ENCODE results near the gene CA9.
A peak's percentile ranks its signal among the peaks of the same experiment; 100 is the strongest.

The CA9 gene

DNA sequence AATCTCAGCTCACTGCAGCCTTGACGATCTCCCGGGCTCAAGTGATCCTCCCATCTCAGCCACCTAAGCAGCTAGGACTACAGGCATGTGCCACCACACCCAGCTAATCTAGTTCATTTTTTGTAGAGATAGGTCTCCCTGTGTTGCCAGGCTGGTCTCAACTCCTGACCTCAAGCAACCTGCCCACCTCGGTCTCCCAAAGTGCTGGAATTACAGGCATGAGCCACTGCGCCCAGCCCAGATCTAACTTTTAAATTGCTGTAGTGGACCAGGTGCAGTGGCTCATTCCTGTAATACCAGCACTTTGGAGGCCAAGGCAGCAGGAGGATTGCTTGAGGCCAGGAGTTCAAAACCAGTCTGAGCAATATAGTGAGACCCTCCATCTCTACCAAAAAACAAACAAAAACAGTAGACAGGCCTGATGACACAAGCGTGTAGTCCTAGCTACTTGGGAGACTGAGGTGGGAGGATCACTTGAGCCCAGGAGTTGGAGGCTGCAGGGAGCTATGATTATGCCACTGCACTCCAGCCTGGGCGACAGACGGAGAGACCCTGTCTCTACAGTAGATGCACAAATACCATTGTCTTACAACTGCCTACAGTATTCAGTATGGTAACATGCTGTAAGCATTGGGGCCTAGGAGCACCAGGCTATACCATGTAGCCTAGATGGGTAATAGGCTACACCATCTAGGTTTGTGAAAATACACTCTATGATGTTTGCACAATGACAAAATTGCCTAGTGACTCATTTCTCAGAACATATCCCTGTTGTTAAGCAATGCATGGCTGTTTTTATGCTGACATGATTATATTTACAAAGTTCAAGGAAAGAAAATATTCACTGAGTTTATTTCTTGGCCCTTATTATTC lies 21.5 kb upstream of the CA9 start:
- peak; percentile 56 for DNase-seq (ENCODE audit: low read depth)

GRCh38 chr9:35652829-35653209 lies 20.9 kb upstream of the CA9 start:
- DNase-seq (ENCODE audit: low read depth) = no peak

GRCh38 chr9:35653611-35654010 lies 20.1 kb upstream of the CA9 start:
- DNase-seq (ENCODE audit: low read depth) = no peak

DNA sequence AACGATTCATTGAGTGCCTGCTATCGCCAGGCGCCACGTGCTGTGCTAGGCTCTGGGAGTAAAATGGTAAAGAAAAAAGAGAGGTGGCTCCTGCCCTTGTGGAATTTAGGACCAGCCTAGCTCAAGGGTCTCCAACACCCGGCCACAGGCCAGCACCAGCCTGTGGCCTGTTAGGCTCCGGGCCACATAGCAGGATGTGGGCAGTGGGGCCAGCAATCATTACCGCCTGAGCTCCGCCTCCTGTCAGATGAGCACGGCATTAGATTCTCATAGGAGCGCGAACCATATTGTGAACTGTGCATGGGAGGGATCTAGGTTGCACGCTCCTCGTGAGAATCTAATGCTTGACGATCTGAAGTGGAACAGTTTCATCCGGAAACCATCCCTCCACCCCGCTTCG lies 17.4 kb upstream of the CA9 start:
- DNase-seq (ENCODE audit: low read depth) = no peak

GRCh38 chr9:35656831-35657545 lies 16.7 kb upstream of the CA9 start:
- no peak for DNase-seq (ENCODE audit: low read depth)

- peak; percentile 100 for DNase-seq (ENCODE audit: low read depth)
Measured at GRCh38 chr9:35657546-35658136, 16.1 kb upstream of the CA9 start, which contains the start of gene RMRP. Gene RMRP, minus strand, starts transcription at chr9:35658019.

GRCh38 chr9:35658137-35658967 lies 15.4 kb upstream of the CA9 start, which contains the start of gene CCDC107:
Gene CCDC107, plus strand, starts transcription at chr9:35658292. Its CDS starts 88 bp downstream, at chr9:35658380.
- peak; percentile 86 for DNase-seq (ENCODE audit: low read depth)

- peak; percentile 81 for DNase-seq (ENCODE audit: low read depth)
Measured at GRCh38 chr9:35658968-35659220, 14.8 kb upstream of the CA9 start.

DNA sequence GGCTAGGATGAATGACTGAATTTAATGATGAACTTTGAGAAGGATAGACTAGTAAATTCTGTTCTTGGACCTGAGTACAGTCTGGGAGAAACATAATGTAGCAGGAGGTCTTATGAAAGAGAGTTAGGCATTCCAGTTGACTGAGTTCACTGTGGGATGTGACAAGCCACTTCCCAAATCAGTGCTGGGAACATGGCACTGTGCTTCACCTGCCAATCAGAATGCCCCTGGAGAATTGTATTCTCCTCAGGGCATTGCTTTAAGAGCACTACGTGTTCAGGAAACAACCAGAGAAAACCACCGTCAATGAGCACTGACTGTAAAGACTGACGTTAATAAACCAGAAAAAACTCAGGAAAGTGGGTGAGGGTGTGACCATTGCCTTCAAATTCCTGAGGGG lies 14.4 kb upstream of the CA9 start:
- DNase-seq (ENCODE audit: low read depth) = peak; percentile 76

GRCh38 chr9:35660966-35661415 lies 12.7 kb upstream of the CA9 start:
- DNase-seq (ENCODE audit: low read depth) = peak; percentile 46

DNA sequence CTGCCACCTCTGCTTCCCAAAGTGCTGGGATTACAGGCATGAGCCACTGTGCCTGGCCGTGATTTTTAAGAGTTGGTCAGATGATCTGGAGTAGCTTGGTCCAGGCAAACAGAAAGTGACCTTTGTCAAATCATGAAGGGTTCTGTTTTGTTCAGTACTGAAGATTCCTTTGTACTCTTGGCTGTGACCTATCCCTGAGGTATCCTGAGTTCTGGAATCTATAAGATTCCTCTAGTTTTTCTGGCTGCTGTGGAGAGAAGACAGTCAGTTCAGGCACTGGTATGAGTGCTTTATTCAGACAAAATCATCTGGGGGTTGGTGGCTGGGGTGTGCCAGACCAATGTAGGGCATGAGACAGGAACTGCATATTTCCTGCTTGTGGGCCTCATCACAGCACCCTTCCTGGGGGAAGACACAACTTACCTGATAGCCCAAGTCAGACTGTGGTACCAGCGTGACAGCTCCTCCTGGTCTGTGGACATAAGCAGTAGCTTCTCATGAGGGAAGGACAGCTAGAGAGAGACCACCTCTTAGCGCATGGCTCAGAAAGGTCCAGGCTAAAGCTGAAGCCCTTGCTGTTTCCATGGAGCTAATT lies 11.9 kb upstream of the CA9 start:
- no peak for DNase-seq (ENCODE audit: low read depth)

DNA sequence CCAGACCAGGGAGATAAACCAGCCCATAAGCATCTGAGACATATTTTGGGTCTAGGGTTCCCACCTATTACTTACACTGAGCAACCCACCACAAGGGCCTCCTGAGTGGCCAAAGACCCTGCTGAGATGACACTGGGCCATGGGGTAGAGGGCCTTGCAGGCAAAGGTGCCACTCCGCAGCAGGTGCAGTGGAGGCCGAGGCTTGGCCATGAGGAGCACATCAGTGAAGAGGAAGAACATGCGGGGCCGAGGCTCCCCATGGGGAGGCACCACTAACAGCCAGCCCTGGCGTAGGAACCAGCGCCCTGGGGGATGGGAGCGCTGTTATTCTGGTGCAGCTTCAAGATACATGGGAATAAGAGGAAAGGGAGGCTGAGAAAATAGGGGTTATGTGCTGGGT lies 11.3 kb upstream of the CA9 start:
- no peak for DNase-seq (ENCODE audit: low read depth)

GRCh38 chr9:35664531-35665470 lies 8.9 kb upstream of the CA9 start, which contains the start of gene ARHGEF39:
Gene ARHGEF39, minus strand, starts transcription at chr9:35665195. Its CDS starts 26 bp downstream, at chr9:35665169.
- DNase-seq (ENCODE audit: low read depth) = peak; percentile 88

DNA sequence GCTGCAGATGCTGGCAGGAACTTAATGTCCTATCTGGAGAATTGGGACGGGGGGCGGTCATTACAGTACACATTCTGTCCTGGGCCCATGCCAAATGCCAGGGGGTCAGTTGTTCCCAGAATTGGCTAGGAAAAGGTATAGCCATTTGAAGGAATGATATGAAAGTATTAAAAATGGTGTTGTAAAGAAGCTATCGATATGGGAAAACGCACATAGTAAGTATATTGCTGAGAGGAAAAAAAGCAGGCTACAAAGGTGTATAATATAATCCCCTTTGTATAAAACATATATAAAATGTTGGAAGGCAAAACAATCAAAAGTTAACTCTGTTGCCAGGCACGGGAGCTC lies 8.3 kb upstream of the CA9 start:
- no peak for DNase-seq (ENCODE audit: low read depth)

DNA sequence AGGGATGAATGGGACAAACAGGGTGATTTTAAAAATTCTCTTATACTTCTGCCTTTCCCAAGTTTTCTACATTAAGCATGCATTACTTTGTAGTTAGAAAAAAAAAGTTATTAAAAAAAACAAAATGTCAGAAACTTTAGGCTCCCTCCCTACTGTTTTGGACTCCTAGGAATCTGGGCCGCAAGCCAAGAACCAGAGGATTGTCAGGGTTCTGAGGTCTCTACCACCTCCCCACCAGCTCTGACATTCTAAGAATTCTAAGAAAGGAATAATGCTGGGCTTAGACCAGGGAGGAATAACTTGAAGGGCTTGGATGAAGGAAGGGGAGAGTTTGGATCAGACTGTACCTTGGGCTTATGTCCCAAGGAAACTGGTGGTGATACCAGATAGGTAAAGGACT lies 7.7 kb upstream of the CA9 start:
- no peak for DNase-seq (ENCODE audit: low read depth)

DNA sequence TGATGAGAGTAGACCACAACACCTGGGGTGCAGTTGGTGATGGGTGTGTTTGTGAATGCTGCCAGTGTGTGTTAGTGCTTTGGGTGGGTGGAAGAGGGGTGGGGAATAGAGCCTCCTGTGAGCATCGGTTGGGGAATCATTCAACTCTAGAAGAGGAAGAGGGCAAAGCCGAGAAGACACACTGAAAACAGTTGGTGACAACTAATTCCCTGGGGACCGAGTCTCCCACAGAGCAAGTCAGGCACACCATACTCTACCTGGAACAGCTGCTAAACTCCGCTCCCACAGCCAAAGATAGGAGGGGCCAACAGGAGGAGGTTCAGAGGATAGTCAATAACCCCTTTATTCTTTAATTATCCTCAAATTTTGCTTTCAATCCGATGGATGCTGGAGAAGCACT lies 7.2 kb upstream of the CA9 start:
- no peak for DNase-seq (ENCODE audit: low read depth)

DNA sequence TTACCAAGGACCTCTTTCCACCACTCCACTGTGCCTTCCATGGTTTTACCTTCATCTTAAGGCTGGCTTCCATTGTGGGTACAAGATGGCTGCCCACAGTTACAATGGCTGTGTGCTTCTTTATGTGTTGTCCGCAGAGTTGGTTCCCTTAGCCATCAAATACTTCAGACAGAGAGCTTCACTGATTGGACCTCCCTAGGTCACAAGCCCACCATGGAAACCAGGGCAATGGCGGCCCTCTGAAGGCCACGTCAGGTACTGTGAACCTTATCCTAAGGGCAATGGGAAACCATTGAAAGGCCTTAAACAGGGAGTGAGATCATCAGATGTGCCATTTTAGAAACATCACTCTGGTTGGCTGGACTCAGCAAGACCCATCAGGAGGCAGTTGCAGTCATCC lies 5.8 kb upstream of the CA9 start:
- DNase-seq (ENCODE audit: low read depth) = no peak

GRCh38 chr9:35669331-35670145 lies 4.2 kb upstream of the CA9 start:
- DNase-seq (ENCODE audit: low read depth) = peak; percentile 57

- DNase-seq (ENCODE audit: low read depth) = no peak
Measured at GRCh38 chr9:35674025-35674361, 265 bp downstream of the CA9 start.

DNA sequence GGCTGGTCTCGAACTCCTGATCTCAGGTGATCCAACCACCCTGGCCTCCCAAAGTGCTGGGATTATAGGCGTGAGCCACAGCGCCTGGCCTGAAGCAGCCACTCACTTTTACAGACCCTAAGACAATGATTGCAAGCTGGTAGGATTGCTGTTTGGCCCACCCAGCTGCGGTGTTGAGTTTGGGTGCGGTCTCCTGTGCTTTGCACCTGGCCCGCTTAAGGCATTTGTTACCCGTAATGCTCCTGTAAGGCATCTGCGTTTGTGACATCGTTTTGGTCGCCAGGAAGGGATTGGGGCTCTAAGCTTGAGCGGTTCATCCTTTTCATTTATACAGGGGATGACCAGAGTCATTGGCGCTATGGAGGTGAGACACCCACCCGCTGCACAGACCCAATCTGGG lies 1.5 kb downstream of the CA9 start:
- DNase-seq (ENCODE audit: low read depth) = no peak
